BJ (cell line): ENCODE measurements around the gene DLG1. TPM values are rescaled to one million over a fixed set of nuclear protein-coding genes. Genes with fewer than 3 reads are reported as not detected.

ENCODE experiments used
- CTCF ChIA-PET: fragments of 350-600 bp; formaldehyde crosslinking; extraction: SDS; loops from one replicate; lab custom pipeline; 2021; ENCODE audit warnings: antibody characterized with exemption, inconsistent platforms; lab: Yijun Ruan, JAX
- POLR2A ChIA-PET: fragments of 300-600 bp; sonication (Branson Sonifier 250); formaldehyde crosslinking; extraction: SDS; loops from one replicate; lab custom pipeline; 2021; ENCODE audit warnings: antibody characterized with exemption; lab: Charles Lee
- DNase-seq: peaks from one replicate; pipeline ENCODE4 v3.0.0-alpha.2; 2011; ENCODE audit warnings: low read depth
- H3K27me3 ChIP-seq: 2 replicates; pipeline ENCODE4 v1.6.0; 2011; ENCODE audit warnings: low read length; ENCODE audit not compliant: control insufficient read depth, insufficient read depth
- H3K36me3 ChIP-seq: 2 replicates; pipeline ENCODE4 v1.5.1; 2011; ENCODE audit warnings: low read length; ENCODE audit not compliant: control insufficient read depth, insufficient read depth
- H3K4me3 ChIP-seq: 2 replicates; pipeline ENCODE4 v1.5.1; 2011; ENCODE audit warnings: low read depth, mild to moderate bottlenecking, control low read depth, low read length
- CTCF ChIP-seq: IDR thresholded peaks from 2 replicates; pipeline ENCODE4 v1.5.1; 2011; ENCODE audit warnings: low read depth, mild to moderate bottlenecking, control low read depth, inconsistent platforms, low read length, moderate library complexity; ENCODE audit not compliant: insufficient read depth
- polyA plus RNA-seq: library from polyadenylated mRNA; depleted of rRNA; stranded (reverse); fragments of >200 nt; gene quantifications from 2 replicates; pipeline ENCODE4 v1.2.3, GENCODE V29; 2011
- small RNA-seq: library from RNA; depleted of rRNA; stranded (forward); fragments of <200 nt; gene quantifications from one replicate; pipeline ENCODE3, GENCODE V24; 2012; ENCODE audit warnings: low replicate concordance, low read depth; ENCODE audit not compliant: insufficient read length

The DLG1 gene
- polyA plus RNA-seq, 1 experiment = 40.4 TPM

- Histone ChIP-seq H3K27me3 (no peaks in the 10 kb centered on the region; the same call in 1 of the 2 replicates), H3K4me3 (no peak overlapping the region), H3K36me3 (no peaks in the 10 kb centered on the region)
- ChIA-PET CTCF (no interaction called here), POLR2A (no interaction called here)
- DNase-seq = no peak
- TF ChIP-seq CTCF = no peak
Observed at GRCh38 chr3:196995027-196995426, 303.4 kb downstream of the DLG1 start.

- no peak for TF ChIP-seq CTCF
- DNase-seq = no peak
- no peaks in the 10 kb centered on the region for H3K36me3 ChIP-seq
- peaks cover under 1% of the 10 kb centered on the region for H3K27me3 ChIP-seq
- POLR2A ChIA-PET = no interaction called here
- CTCF ChIA-PET = interaction anchor here (1.6 to 1.8 kb wide), 2 partner anchors 9 to 11 kb away, joined by 5 to 9 read pairs; no protein-coding TSS in a partner anchor
- no peak overlapping the region for H3K4me3 ChIP-seq
Observed at GRCh38 chr3:196994056-196994455, 304.4 kb downstream of the DLG1 start.

Small RNA genes within 50 kb of the gene (small RNA-seq; reads per million reads assigned to genes)
- gene MIR4797 = not detected
